ENCODE measurements around the gene ARHGAP19.

ARHGAP19 gene

DNA sequence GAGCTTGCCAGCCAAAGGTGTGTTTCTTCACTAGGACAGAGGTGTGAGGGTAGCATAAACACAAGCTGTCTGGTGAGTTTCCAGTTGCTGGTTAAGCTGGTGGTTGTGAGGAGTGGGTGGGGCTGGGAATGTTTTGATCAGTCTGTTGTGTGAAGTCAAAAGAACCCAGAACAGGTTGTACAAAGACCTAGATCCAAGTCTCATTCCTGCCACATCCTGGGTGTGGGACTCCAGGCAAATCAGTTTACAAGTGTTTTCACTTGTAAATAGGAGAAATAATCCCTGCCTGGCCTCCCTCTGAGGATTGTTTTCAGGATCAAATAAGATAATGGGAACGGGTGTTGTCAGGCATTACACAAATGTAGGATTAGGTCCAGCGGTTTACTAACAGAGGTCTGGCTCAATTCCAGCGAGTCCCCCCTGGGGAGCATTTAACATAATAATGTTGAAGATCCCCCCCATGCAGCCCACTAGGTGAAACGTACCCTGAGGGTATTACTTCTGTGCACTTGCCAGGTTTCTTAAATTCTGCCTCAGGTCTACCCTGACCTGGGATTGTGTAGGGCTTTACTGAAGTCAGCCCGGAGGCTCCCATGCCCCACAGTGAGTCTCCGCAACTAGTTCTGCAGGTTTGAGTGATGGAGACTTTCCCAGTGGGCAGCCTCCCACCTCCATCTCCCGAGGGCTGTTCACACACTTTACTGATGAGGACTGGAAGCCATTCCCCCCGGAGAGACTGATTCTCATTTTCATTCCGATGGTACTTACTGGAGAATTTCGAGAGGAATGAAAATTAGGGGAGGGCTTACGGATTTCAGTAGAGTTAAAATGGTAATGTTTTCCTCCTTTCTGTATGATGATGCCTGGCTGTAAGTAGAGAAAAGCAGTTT is 44.8 kb upstream of the ARHGAP19 start:
- H3K4me1 ChIP-seq (ENCODE audit: insufficient read depth, low read length, severe bottlenecking), result peaks cover 28% of the 10 kb centered on the region
- H3K27ac ChIP-seq (ENCODE audit: low read depth, low read length, poor library complexity, severe bottlenecking), result no peak overlapping the region
- H3K9me3 ChIP-seq (ENCODE audit: low read length), result no peaks in the 10 kb centered on the region
- no peak overlapping the region for H3K9ac ChIP-seq (ENCODE audit: low read length)
- no peaks in the 10 kb centered on the region for H3K36me3 ChIP-seq (ENCODE audit: insufficient read depth, low read length)
- no peaks in the 10 kb centered on the region for H4K20me1 ChIP-seq (ENCODE audit: insufficient read depth, low read length)
- TF ChIP-seq, protein P1, sequence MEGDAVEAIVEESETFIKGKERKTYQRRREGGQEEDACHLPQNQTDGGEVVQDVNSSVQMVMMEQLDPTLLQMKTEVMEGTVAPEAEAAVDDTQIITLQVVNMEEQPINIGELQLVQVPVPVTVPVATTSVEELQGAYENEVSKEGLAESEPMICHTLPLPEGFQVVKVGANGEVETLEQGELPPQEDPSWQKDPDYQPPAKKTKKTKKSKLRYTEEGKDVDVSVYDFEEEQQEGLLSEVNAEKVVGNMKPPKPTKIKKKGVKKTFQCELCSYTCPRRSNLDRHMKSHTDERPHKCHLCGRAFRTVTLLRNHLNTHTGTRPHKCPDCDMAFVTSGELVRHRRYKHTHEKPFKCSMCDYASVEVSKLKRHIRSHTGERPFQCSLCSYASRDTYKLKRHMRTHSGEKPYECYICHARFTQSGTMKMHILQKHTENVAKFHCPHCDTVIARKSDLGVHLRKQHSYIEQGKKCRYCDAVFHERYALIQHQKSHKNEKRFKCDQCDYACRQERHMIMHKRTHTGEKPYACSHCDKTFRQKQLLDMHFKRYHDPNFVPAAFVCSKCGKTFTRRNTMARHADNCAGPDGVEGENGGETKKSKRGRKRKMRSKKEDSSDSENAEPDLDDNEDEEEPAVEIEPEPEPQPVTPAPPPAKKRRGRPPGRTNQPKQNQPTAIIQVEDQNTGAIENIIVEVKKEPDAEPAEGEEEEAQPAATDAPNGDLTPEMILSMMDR (IDR thresholded peaks at IDR 0.05; ENCODE audit: low read length), result no peak
- no peaks in the 10 kb centered on the region for H3F3A ChIP-seq (ENCODE audit: insufficient read depth, low read length)
- no peak overlapping the region for H3K4me3 ChIP-seq (ENCODE audit: low read depth, low read length, poor library complexity, severe bottlenecking)
- no peaks in the 10 kb centered on the region for H3K79me2 ChIP-seq (ENCODE audit: insufficient read depth, low read length)
- H3K9me2 ChIP-seq (ENCODE audit: low read depth, low read length), result no peaks in the 10 kb centered on the region
- no peak overlapping the region for H2AFZ ChIP-seq (ENCODE audit: low read length)
- no peaks in the 10 kb centered on the region for H3K27me3 ChIP-seq (ENCODE audit: insufficient read depth, low read length)
- H3K4me2 ChIP-seq (ENCODE audit: low read length), result no peak overlapping the region

- H3K36me3 ChIP-seq (ENCODE audit: insufficient read depth, low read length), result no peaks in the 10 kb centered on the region
- H3K27me3 ChIP-seq (ENCODE audit: insufficient read depth, low read length), result no peaks in the 10 kb centered on the region
- no peaks in the 10 kb centered on the region for H3F3A ChIP-seq (ENCODE audit: insufficient read depth, low read length)
- no peaks in the 10 kb centered on the region for H3K79me2 ChIP-seq (ENCODE audit: insufficient read depth, low read length)
- peaks cover 29% of the 10 kb centered on the region for H3K4me1 ChIP-seq (ENCODE audit: insufficient read depth, low read length, severe bottlenecking)
- no peak overlapping the region for H3K27ac ChIP-seq (ENCODE audit: low read depth, low read length, poor library complexity, severe bottlenecking)
- H3K9me3 ChIP-seq (ENCODE audit: low read length), result no peaks in the 10 kb centered on the region
- H4K20me1 ChIP-seq (ENCODE audit: insufficient read depth, low read length), result no peaks in the 10 kb centered on the region
- H3K9me2 ChIP-seq (ENCODE audit: low read depth, low read length), result no peaks in the 10 kb centered on the region
- no peak overlapping the region for H3K4me3 ChIP-seq (ENCODE audit: low read depth, low read length, poor library complexity, severe bottlenecking)
- no peak overlapping the region for H3K4me2 ChIP-seq (ENCODE audit: low read length)
- no peak overlapping the region for H3K9ac ChIP-seq (ENCODE audit: low read length)
- no peak overlapping the region for H2AFZ ChIP-seq (ENCODE audit: low read length)
- TF ChIP-seq, protein P1 (IDR thresholded peaks at IDR 0.05; ENCODE audit: low read length), result no peak
- TF ChIP-seq EZH2 (IDR thresholded peaks at IDR 0.05; ENCODE audit: borderline replicate concordance, low read length), result no peak
Observed at GRCh38 chr10:97336446-97336845, 44.0 kb upstream of the ARHGAP19 start.

GRCh38 chr10:97336006-97336405 is 43.6 kb upstream of the ARHGAP19 start:
- Histone ChIP-seq H3K27me3 (ENCODE audit: insufficient read depth, low read length) (no peaks in the 10 kb centered on the region), H3K4me3 (ENCODE audit: low read depth, low read length, poor library complexity, severe bottlenecking) (no peak overlapping the region), H3K9me2 (ENCODE audit: low read depth, low read length) (no peaks in the 10 kb centered on the region), H3K4me2 (ENCODE audit: low read length) (no peak overlapping the region), H3K4me1 (ENCODE audit: insufficient read depth, low read length, severe bottlenecking) (peaks cover 29% of the 10 kb centered on the region), H4K20me1 (ENCODE audit: insufficient read depth, low read length) (no peaks in the 10 kb centered on the region), H3K9ac (ENCODE audit: low read length) (no peak overlapping the region), H2AFZ (ENCODE audit: low read length) (no peak overlapping the region), H3F3A (ENCODE audit: insufficient read depth, low read length) (no peaks in the 10 kb centered on the region), H3K9me3 (ENCODE audit: low read length) (no peaks in the 10 kb centered on the region), H3K79me2 (ENCODE audit: insufficient read depth, low read length) (no peaks in the 10 kb centered on the region), H3K36me3 (ENCODE audit: insufficient read depth, low read length) (no peaks in the 10 kb centered on the region), H3K27ac (ENCODE audit: low read depth, low read length, poor library complexity, severe bottlenecking) (no peak overlapping the region)
- no peak for TF ChIP-seq EZH2 (IDR thresholded peaks at IDR 0.05; ENCODE audit: borderline replicate concordance, low read length)
- TF ChIP-seq, protein P1 (IDR thresholded peaks at IDR 0.05; ENCODE audit: low read length), result no peak
